Neuron (in vitro differentiated cells): ENCODE measurements around the gene FAF1.
"Not testable (repeated sequence)": the region's sequence is repeated elsewhere in the genome, so short reads cannot be mapped to it uniquely, and the experiment has no call there.

Experiments used
- H2AFZ ChIP-seq: one replicate; pipeline ENCODE4 v1.6.1; 2013; ENCODE audit warnings: low read depth, mild to moderate bottlenecking, inconsistent platforms, low read length, moderate library complexity
- H3K27me3 ChIP-seq: one replicate; pipeline ENCODE4 v1.6.1; 2013; ENCODE audit warnings: low read length; ENCODE audit not compliant: insufficient read depth
- H3K36me3 ChIP-seq: one replicate; pipeline ENCODE4 v1.6.1; 2013; ENCODE audit warnings: low read length; ENCODE audit not compliant: insufficient read depth
- H3K4me1 ChIP-seq: one replicate; pipeline ENCODE4 v1.6.1; 2013; ENCODE audit warnings: low read length; ENCODE audit not compliant: insufficient read depth
- H3K4me3 ChIP-seq: 2 replicates; pipeline ENCODE4 v1.5.1; 2013; ENCODE audit warnings: mild to moderate bottlenecking, low read length, moderate library complexity
- H3K9me3 ChIP-seq: one replicate; pipeline ENCODE4 v1.6.1; 2013; ENCODE audit warnings: low read length

Gene FAF1

DNA sequence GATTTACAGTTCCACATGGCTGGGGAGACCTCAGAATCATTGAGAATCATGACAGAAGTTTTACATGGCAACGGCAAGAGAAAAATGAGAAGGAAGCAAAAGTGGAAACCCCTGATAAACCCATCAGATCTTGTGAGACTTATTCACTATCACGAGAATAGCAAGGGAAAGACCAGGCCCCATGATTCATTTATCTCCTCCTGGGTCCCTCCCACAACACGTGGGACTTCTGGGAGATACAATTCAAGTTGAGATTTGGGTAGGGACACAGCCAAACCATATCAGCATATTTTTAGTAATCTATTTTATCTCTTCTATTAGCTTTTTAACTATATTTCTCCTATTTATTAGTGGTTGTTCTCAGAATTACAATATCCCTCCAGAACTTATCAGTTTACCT is 26.3 kb downstream of the FAF1 start:
- not testable (repeated sequence) for H3K4me3 ChIP-seq, H3K9me3 ChIP-seq, H3K36me3 ChIP-seq, H3K4me1 ChIP-seq, H2AFZ ChIP-seq, H3K27me3 ChIP-seq

DNA sequence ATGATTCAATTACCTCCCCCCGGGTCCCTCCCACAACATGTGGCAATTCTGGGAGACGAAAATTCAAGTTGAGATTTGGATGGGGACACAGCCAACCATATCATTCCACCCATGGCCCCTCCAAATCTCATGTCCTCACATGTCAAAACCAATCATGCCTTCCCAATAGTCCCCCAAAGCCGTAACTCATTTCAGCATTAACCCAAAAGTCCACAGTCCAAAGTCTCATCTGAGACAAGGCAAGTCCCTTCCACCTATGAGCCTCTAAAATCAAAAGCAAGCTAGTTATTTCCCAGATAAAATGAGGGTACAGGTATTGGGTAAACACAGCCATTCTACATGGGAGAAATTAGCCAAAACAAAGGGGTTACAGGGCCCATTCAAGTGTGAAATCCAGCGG is 28.0 kb downstream of the FAF1 start:
- not testable (repeated sequence) for H3K27me3 ChIP-seq, H3K4me3 ChIP-seq, H3K36me3 ChIP-seq, H3K9me3 ChIP-seq, H3K4me1 ChIP-seq, H2AFZ ChIP-seq

DNA sequence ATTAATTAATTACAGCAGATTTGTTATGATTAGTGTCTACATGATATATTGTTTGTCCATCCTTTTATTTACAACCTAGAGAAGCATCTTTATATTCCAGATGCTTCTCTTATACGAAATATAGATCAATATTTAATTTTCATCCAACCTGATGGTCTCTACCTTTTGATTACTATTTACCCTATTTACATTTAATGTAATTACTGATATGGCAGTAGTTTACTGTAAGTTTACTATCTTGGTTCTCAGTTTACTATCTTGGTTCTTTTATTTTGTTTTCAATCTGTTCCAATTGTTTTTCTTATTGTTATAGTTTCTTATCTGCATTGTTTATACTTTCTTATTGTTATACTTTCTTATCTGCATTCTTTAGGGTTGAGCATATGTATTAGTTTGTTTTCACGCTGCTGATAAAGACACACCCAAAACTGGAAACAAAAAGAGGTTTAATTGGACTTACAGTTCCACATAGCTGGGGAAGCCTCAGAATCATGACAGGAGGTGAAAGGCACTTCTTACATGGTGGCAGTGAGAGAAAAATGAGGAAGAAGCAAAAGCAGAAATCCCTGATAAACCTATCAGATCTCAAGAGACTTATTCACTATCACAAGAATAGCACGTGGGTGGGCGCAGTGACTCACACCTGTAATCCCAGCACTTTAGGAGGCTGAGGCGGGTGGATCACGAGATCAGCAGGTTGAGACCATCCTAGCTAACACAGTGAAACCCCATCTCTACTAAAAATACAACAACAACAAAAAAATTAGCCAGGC is 28.9 kb downstream of the FAF1 start:
- H3K4me3 ChIP-seq = no peak overlapping the region
- no peaks in the 10 kb centered on the region for H3K27me3 ChIP-seq
- no peaks in the 10 kb centered on the region for H3K4me1 ChIP-seq
- no peaks in the 10 kb centered on the region for H3K36me3 ChIP-seq
- H3K9me3 ChIP-seq = no peaks in the 10 kb centered on the region
- no peak overlapping the region for H2AFZ ChIP-seq

DNA sequence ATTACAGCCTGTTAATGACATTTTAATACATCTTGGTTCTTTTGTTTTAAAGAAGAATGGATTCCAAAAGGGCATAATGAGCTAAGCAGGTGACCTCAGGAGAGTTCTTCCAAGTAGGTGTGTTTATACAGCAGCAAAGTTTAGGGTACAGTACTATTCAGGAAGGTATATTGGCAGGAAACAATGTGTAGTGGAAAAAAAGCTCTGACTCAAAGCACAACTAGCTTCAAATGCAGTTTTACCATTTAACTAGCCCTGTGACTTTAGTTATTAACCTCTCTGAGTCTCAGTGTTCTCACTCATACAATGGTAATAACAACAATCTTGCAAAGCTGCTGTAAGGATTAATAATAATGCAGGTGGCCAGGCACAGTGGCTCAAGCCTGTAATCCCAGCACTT is 29.9 kb downstream of the FAF1 start:
- H2AFZ ChIP-seq = no peak overlapping the region
- no peaks in the 10 kb centered on the region for H3K9me3 ChIP-seq
- no peak overlapping the region for H3K4me3 ChIP-seq
- H3K36me3 ChIP-seq = no peaks in the 10 kb centered on the region
- H3K4me1 ChIP-seq = no peaks in the 10 kb centered on the region
- H3K27me3 ChIP-seq = no peaks in the 10 kb centered on the region

DNA sequence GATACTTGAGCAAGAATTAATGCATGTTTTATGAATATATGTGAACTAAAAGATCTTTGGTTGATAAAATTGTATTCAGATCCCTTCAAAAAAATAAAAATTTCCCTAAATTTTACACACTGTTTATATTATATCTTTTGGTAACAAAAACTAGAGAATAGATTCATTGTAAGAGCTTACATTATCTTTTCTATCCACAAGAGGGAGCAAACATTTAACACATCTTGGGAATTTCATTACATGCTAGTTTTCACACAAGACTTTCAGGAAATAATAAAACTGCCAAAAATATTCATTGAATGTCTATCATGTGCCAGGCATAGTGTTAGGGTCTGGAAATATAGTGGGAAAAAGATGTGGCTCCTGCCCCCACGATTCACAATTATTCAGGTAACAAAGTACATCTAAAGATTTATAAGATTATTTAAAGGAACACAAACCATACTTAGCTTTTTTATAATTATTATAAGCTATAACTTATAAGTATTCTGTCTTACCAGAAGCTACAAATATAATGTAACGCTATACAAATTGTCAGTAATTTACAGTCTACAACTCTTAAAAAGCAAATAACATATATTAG is 30.6 kb downstream of the FAF1 start:
- Histone ChIP-seq H3K27me3 (no peaks in the 10 kb centered on the region), H3K4me1 (no peaks in the 10 kb centered on the region), H3K36me3 (no peaks in the 10 kb centered on the region), H3K4me3 (no peak overlapping the region), H3K9me3 (no peaks in the 10 kb centered on the region), H2AFZ (no peak overlapping the region)

DNA sequence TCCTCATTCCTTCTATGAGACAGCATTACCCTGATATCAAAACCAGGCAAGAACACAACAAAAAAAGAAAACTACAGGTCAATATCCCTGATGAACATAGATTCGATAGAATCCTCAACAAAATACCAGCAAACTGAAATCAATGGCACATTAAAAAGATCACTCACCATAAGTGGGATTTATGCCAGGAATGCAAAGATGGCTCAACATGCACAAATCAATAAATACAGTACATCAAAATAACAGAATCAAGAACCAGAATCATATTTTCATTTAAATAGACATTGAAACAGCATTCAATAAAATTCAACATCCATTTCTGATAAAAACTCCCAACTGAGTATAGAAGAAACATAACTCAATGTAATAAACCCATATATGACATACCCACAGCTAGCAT is 36.5 kb downstream of the FAF1 start:
- H2AFZ ChIP-seq = no peak overlapping the region
- H3K36me3 ChIP-seq = no peaks in the 10 kb centered on the region
- H3K27me3 ChIP-seq = no peaks in the 10 kb centered on the region
- H3K4me1 ChIP-seq = no peaks in the 10 kb centered on the region
- H3K9me3 ChIP-seq = no peaks in the 10 kb centered on the region
- no peak overlapping the region for H3K4me3 ChIP-seq

DNA sequence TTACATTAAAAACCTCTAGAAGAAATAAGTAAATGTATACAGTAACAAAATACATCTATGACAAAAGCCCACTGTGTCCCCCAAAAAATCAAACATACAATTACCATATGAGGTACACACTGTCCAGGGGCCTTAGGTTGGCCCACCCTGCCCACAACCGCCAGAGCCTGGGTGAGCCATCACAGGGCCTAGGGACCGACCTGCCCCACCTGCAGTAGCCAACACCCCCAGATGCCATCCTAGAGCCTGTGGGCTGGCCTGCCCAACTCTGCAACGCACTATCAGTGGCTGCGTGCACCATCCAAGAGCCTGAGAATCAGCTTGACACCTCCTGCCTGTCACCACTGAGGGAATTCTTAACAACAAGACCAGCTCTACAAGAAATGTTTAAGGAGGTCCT is 39.0 kb downstream of the FAF1 start:
- H2AFZ ChIP-seq = no peak overlapping the region
- H3K4me1 ChIP-seq = no peaks in the 10 kb centered on the region
- H3K27me3 ChIP-seq = no peaks in the 10 kb centered on the region
- no peaks in the 10 kb centered on the region for H3K9me3 ChIP-seq
- H3K4me3 ChIP-seq = no peak overlapping the region
- no peaks in the 10 kb centered on the region for H3K36me3 ChIP-seq

DNA sequence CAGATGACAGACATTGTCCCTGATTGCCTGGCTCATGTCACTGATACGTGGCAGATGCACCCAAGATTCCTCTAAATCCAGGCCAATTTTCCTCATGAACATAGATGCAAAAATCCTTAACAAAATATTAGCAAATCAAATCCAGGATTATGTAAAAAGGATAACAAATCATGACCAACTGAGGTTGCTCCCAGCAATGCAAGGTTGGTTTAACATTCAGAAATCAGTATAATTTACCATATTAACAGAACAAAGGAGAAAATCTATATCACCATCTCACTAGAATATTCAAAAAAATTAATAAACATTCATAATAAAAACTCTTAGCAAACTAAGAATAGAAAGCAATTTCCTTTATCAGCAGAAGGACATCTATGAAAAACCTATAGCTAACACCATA is 39.7 kb downstream of the FAF1 start:
- Histone ChIP-seq H3K27me3 (no peaks in the 10 kb centered on the region), H2AFZ (no peak overlapping the region), H3K36me3 (no peaks in the 10 kb centered on the region), H3K4me3 (no peak overlapping the region), H3K9me3 (no peaks in the 10 kb centered on the region), H3K4me1 (no peaks in the 10 kb centered on the region)

DNA sequence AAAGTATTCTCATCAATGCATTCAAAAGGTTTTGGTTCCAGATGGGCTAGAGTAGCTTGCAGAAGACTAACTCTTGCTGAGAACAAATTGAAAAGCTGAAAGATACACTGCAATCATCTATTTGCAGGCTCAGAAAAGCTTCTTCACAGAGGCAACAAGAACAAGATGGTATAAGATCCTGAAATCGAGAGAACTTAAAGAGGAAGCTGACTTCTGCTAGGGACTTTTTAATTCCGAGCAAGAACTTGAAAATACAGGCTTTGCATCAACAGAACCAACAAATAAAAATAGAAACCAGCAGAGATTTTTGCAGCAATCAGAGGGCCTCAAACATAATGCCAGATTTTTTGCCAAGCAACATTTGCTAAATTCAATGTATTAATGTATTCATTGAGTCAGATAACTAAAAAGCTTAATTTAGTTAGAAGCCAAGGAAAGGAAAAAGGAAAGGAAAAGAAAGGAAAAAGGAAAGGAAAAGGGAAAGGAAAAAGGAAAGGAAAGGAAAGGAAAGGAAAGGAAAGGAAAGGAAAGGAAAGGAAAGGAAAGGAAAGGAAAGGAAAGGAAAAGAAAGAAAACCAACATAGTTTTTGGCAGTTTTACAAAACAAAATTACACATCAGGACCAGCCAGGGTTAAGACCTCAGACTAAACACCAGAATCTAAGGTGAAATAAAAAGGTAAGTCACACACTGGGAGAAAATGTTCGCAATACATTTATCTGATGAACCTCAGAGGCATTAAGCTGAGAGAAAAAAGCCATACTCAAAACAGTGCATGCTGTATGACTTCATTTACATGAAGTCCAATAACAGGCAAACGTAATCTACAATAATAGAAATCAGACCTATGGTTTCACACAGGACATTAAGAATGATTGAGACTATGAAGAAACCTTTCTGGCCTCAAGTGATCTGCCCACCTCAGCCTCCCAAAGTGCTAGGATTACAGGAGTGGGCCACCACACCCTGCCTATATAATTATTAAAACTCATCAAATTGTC is 42.6 kb downstream of the FAF1 start:
- H2AFZ ChIP-seq = no peak overlapping the region

DNA sequence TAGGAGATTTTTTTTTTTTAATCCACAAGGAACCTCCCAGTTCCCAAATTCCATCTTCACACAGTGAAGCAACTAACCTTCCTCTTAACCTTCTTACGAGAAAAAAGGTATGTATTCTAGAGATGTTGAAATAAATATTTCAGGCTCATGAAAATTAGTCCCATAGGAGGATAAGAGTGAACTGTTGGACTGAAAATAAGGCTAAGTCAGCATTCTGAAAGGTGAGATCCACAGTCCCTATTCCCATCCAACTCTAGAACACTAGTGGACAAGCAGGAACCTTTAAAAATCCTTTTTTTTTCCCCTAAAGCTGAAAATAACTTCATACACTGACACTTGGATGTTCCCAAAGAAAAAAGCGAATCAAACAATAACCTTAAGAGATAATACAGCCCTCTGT is 44.4 kb downstream of the FAF1 start:
- Histone ChIP-seq H3K4me1 (no peaks in the 10 kb centered on the region), H3K9me3 (no peaks in the 10 kb centered on the region), H3K36me3 (no peaks in the 10 kb centered on the region), H2AFZ (no peak overlapping the region), H3K27me3 (no peaks in the 10 kb centered on the region), H3K4me3 (no peak overlapping the region)

More for the DNA sequence above, 42.6 kb downstream of the FAF1 start:
- no peak overlapping the region for H3K4me3 ChIP-seq
- H3K4me1 ChIP-seq = no peaks in the 10 kb centered on the region
- H3K27me3 ChIP-seq = no peaks in the 10 kb centered on the region
- no peaks in the 10 kb centered on the region for H3K9me3 ChIP-seq
- no peaks in the 10 kb centered on the region for H3K36me3 ChIP-seq

DNA sequence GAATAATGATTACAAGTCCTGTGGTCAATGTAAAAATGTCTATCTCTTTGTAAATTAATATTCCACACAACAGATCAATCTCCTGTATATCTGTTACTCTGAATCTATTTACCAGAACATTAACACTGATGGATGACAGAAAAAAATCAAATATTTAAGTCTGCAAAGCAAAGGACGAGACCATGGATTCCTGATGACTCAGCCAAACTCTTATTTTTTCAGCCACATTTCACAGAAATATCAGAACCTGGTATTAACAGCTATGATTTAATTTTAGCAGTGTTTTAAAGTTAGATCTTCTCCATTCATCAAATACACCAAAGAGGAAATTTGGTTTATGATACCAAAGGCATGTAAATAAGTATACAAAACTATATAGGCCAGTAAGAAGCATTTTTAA is 46.1 kb downstream of the FAF1 start:
- Histone ChIP-seq H3K4me1 (no peaks in the 10 kb centered on the region), H3K9me3 (no peaks in the 10 kb centered on the region), H3K36me3 (no peaks in the 10 kb centered on the region), H3K4me3 (no peak overlapping the region), H3K27me3 (no peaks in the 10 kb centered on the region), H2AFZ (no peak overlapping the region)

DNA sequence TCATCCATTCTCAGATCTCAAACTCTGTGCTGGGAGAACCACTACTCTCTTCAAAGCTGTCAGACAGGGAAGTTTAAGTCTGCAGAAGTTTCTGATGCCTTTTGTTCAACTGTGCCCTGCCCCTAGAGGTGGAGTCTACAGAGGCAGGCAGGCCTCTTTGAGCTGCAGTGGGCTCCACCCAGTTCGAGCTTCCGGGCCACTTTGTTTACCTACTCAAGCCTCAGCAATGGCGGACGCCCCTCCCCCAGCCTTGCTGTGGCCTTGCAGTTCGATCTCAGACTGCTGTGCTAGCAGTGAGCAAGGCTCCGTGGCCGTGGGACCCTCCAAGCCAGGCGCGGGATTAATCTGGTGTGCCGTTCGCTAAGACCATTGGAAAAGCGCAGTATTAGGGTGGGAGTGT is 49.7 kb downstream of the FAF1 start:
- not testable (repeated sequence) for H3K27me3 ChIP-seq, H3K36me3 ChIP-seq, H2AFZ ChIP-seq, H3K4me3 ChIP-seq, H3K4me1 ChIP-seq, H3K9me3 ChIP-seq

DNA sequence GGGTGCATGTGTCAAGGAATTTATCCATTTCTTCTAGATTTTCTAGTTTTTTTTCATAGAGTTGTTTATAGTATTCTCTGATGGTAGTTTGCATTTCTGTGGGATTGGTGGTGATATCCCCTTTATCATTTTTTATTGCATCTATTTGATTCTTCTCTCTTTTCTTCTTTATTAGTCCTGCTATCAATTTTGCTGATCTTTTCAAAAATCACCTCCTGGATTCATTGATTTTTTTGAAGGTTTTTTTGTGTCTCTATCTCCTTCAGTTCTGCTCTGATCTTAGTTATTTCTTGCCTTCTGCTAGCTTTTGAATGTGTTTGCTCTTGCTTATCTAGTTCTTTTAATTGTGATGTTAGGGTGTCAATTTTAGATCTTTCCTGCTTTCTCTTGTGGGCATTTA is 52.5 kb downstream of the FAF1 start:
- H3K4me1 ChIP-seq, H3K36me3 ChIP-seq, H3K27me3 ChIP-seq, H3K9me3 ChIP-seq, H2AFZ ChIP-seq, H3K4me3 ChIP-seq: not testable (repeated sequence)
